Measurements from ENCODE around the gene PRUNE2. TPM values are rescaled to one million over a fixed set of nuclear protein-coding genes. Genes with fewer than 3 reads are reported as not detected.

Gene PRUNE2
- total RNA-seq, 5 donors from 2014 or later (not counting 1 experiment from before 2014, with no cell fraction given), result 0.20 to 0.76 (median 0.45) TPM

- Histone ChIP-seq H3K4me3 (ENCODE audit: control insufficient read depth in 1 of 2, extremely low read depth in 1 of 2, low read length in 1 of 2) (no peak overlapping the region), H3K27ac (ENCODE audit: low read length) (no peak overlapping the region), H3K27me3 (replicated peaks in 1 of 2; ENCODE audit: control insufficient read depth in 2 of 2, extremely low read depth in 1 of 2, insufficient read depth in 2 of 2, low read length in 1 of 2) (no peaks in the 10 kb centered on the region), H3K9me3 (no peaks in the 10 kb centered on the region), H3K36me3 (ENCODE audit: control insufficient read depth in 2 of 2, extremely low read depth in 1 of 2, insufficient read depth in 1 of 2, low read length in 1 of 2) (no peaks in the 10 kb centered on the region), H3K4me1 (ENCODE audit: control insufficient read depth in 1 of 2, extremely low read depth in 1 of 2, insufficient read depth in 2 of 2, low read length in 2 of 2) (no peaks in the 10 kb centered on the region)
- Mint-ChIP-seq H3K36me3 (no peaks in the 10 kb centered on the region), H3K4me3 (no peak overlapping the region), H3K4me1 (no peaks in the 10 kb centered on the region), H3K27ac (no peak overlapping the region), H3K9me3 (peaks cover 0 to 6% (median 5%) of the 10 kb centered on the region in 3 donors), H3K27me3 (peaks cover 0 to 12% of the 10 kb centered on the region in 2 donors)
- ChIA-PET CTCF (no interaction called here), POLR2A (interaction anchor here in 1 of 2 donors (0.6 kb wide), 1 partner anchor 577 kb away, joined by 3 read pairs; no protein-coding TSS in a partner anchor)
- DNase-seq (no peak), ATAC-seq (replicated peaks in 1 of 4) (no peak)
- WGBS (ENCODE audit: insufficient coverage), result no CpG with 5 or more reads among the region's 1 CpG
These were observed 26.4 kb upstream of the PRUNE2 start for GRCh38 chr9:76932265-76932664.

GRCh38 chr9:76927540-76928240 lies 21.8 kb upstream of the PRUNE2 start:
- no peak for DNase-seq
- Mint-ChIP-seq H3K27me3 (peaks cover 0 to 12% of the 10 kb centered on the region in 2 donors), H3K9me3 (peaks cover 0 to 5% (median 0%) of the 10 kb centered on the region in 3 donors), H3K27ac (no peak overlapping the region), H3K4me3 (no peak overlapping the region), H3K4me1 (no peaks in the 10 kb centered on the region), H3K36me3 (no peaks in the 10 kb centered on the region)
- ChIA-PET CTCF (no interaction called here), POLR2A (no interaction called here)
- Histone ChIP-seq H3K36me3 (ENCODE audit: control insufficient read depth in 2 of 2, extremely low read depth in 1 of 2, insufficient read depth in 1 of 2, low read length in 1 of 2) (no peaks in the 10 kb centered on the region), H3K4me1 (ENCODE audit: control insufficient read depth in 1 of 2, extremely low read depth in 1 of 2, insufficient read depth in 2 of 2, low read length in 2 of 2) (no peaks in the 10 kb centered on the region), H3K9me3 (no peaks in the 10 kb centered on the region), H3K27ac (ENCODE audit: low read length) (no peak overlapping the region), H3K4me3 (ENCODE audit: control insufficient read depth in 1 of 2, extremely low read depth in 1 of 2, low read length in 1 of 2) (no peak overlapping the region), H3K27me3 (replicated peaks in 1 of 2; ENCODE audit: control insufficient read depth in 2 of 2, extremely low read depth in 1 of 2, insufficient read depth in 2 of 2, low read length in 1 of 2) (no peaks in the 10 kb centered on the region)
- WGBS (ENCODE audit: insufficient coverage), result 80% methylated on average over 1 of the region's 5 CpGs
- ATAC-seq (replicated peaks in 1 of 4), result no peak

GRCh38 chr9:76926846-76927245 lies 20.9 kb upstream of the PRUNE2 start:
- Mint-ChIP-seq H3K4me3 (no peak overlapping the region), H3K36me3 (no peaks in the 10 kb centered on the region), H3K27me3 (peaks cover 0 to 7% of the 10 kb centered on the region in 2 donors), H3K4me1 (no peaks in the 10 kb centered on the region), H3K9me3 (peaks cover 0 to under 1% (median 0%) of the 10 kb centered on the region in 3 donors), H3K27ac (no peak overlapping the region)
- no peaks in the 10 kb centered on the region for H3K36me3 ChIP-seq (ENCODE audit: control insufficient read depth in 2 of 2, extremely low read depth in 1 of 2, insufficient read depth in 1 of 2, low read length in 1 of 2)
- POLR2A ChIA-PET, result no interaction called here
- no peak overlapping the region for H3K4me3 ChIP-seq (ENCODE audit: control insufficient read depth in 1 of 2, extremely low read depth in 1 of 2, low read length in 1 of 2)
- no peaks in the 10 kb centered on the region for H3K9me3 ChIP-seq
- ATAC-seq (replicated peaks in 1 of 4) (no peak), DNase-seq (no peak)
- CTCF ChIA-PET, result no interaction called here
- H3K27me3 ChIP-seq (replicated peaks in 1 of 2; ENCODE audit: control insufficient read depth in 2 of 2, extremely low read depth in 1 of 2, insufficient read depth in 2 of 2, low read length in 1 of 2), result no peaks in the 10 kb centered on the region
- no peak overlapping the region for H3K27ac ChIP-seq (ENCODE audit: low read length)
- no peaks in the 10 kb centered on the region for H3K4me1 ChIP-seq (ENCODE audit: control insufficient read depth in 1 of 2, extremely low read depth in 1 of 2, insufficient read depth in 2 of 2, low read length in 2 of 2)
- WGBS (ENCODE audit: insufficient coverage), result no CpG with 5 or more reads among the region's 6 CpGs

- Histone ChIP-seq H3K9me3 (no peaks in the 10 kb centered on the region), H3K36me3 (ENCODE audit: control insufficient read depth in 2 of 2, extremely low read depth in 1 of 2, insufficient read depth in 1 of 2, low read length in 1 of 2) (no peaks in the 10 kb centered on the region), H3K27me3 (replicated peaks in 1 of 2; ENCODE audit: control insufficient read depth in 2 of 2, extremely low read depth in 1 of 2, insufficient read depth in 2 of 2, low read length in 1 of 2) (no peaks in the 10 kb centered on the region), H3K4me3 (ENCODE audit: control insufficient read depth in 1 of 2, extremely low read depth in 1 of 2, low read length in 1 of 2) (no peak overlapping the region), H3K27ac (ENCODE audit: low read length) (no peak overlapping the region), H3K4me1 (ENCODE audit: control insufficient read depth in 1 of 2, extremely low read depth in 1 of 2, insufficient read depth in 2 of 2, low read length in 2 of 2) (no peaks in the 10 kb centered on the region)
- ChIA-PET CTCF (no interaction called here), POLR2A (no interaction called here)
- H3K36me3 Mint-ChIP-seq, result no peaks in the 10 kb centered on the region
- no CpG with 5 or more reads among the region's 4 CpGs for WGBS (ENCODE audit: insufficient coverage)
- no peak overlapping the region for H3K27ac Mint-ChIP-seq
- no peaks in the 10 kb centered on the region for H3K4me1 Mint-ChIP-seq
- H3K9me3 Mint-ChIP-seq, result peaks cover 0 to 3% (median 0%) of the 10 kb centered on the region in 3 donors
- peaks cover 0 to 6% of the 10 kb centered on the region in 2 donors for H3K27me3 Mint-ChIP-seq
- no peak for DNase-seq
- ATAC-seq (replicated peaks in 1 of 4), result no peak
- H3K4me3 Mint-ChIP-seq, result no peak overlapping the region
These were observed 20.4 kb upstream of the PRUNE2 start for GRCh38 chr9:76926324-76926741.

GRCh38 chr9:76921165-76921564 lies 15.3 kb upstream of the PRUNE2 start:
- Mint-ChIP-seq H3K4me1 (no peaks in the 10 kb centered on the region), H3K9me3 (peaks cover 0 to 3% (median 0%) of the 10 kb centered on the region in 3 donors), H3K36me3 (no peaks in the 10 kb centered on the region), H3K27ac (no peak overlapping the region), H3K4me3 (no peak overlapping the region), H3K27me3 (peaks cover 8 to 24% of the 10 kb centered on the region in 2 donors)
- Histone ChIP-seq H3K27me3 (replicated peaks in 1 of 2; ENCODE audit: control insufficient read depth in 2 of 2, extremely low read depth in 1 of 2, insufficient read depth in 2 of 2, low read length in 1 of 2) (peaks cover 0 to 2% of the 10 kb centered on the region in 2 experiments), H3K36me3 (ENCODE audit: control insufficient read depth in 2 of 2, extremely low read depth in 1 of 2, insufficient read depth in 1 of 2, low read length in 1 of 2) (no peaks in the 10 kb centered on the region), H3K27ac (ENCODE audit: low read length) (no peak overlapping the region), H3K4me3 (ENCODE audit: control insufficient read depth in 1 of 2, extremely low read depth in 1 of 2, low read length in 1 of 2) (no peak overlapping the region), H3K4me1 (ENCODE audit: control insufficient read depth in 1 of 2, extremely low read depth in 1 of 2, insufficient read depth in 2 of 2, low read length in 2 of 2) (no peaks in the 10 kb centered on the region), H3K9me3 (no peaks in the 10 kb centered on the region)
- ATAC-seq (replicated peaks in 1 of 4) (no peak), DNase-seq (no peak)
- ChIA-PET POLR2A (no interaction called here), CTCF (interaction anchor here in 1 of 2 donors (0.6 kb wide), 1 partner anchor 12 kb away, joined by 3 read pairs; no protein-coding TSS in a partner anchor)
- no CpG with 5 or more reads among the region's 1 CpG for WGBS (ENCODE audit: insufficient coverage)

GRCh38 chr9:76917299-76917698 lies 11.4 kb upstream of the PRUNE2 start:
- H3K27ac ChIP-seq (ENCODE audit: low read length), result no peak overlapping the region
- H3K4me3 ChIP-seq (ENCODE audit: control insufficient read depth in 1 of 2, extremely low read depth in 1 of 2, low read length in 1 of 2), result no peak overlapping the region
- H3K4me1 ChIP-seq (ENCODE audit: control insufficient read depth in 1 of 2, extremely low read depth in 1 of 2, insufficient read depth in 2 of 2, low read length in 2 of 2), result no peaks in the 10 kb centered on the region
- WGBS (ENCODE audit: insufficient coverage), result 89% methylated on average over 3 of the region's 4 CpGs
- H3K9me3 ChIP-seq, result no peaks in the 10 kb centered on the region
- H3K9me3 Mint-ChIP-seq, result peaks cover 0 to 3% (median 0%) of the 10 kb centered on the region in 3 donors
- no peaks in the 10 kb centered on the region for H3K4me1 Mint-ChIP-seq
- H3K27me3 Mint-ChIP-seq, result peaks cover 14 to 26% of the 10 kb centered on the region in 2 donors
- CTCF ChIA-PET, result no interaction called here
- H3K36me3 Mint-ChIP-seq, result no peaks in the 10 kb centered on the region
- H3K36me3 ChIP-seq (ENCODE audit: control insufficient read depth in 2 of 2, extremely low read depth in 1 of 2, insufficient read depth in 1 of 2, low read length in 1 of 2), result no peaks in the 10 kb centered on the region
- no peak overlapping the region for H3K27ac Mint-ChIP-seq
- no peak overlapping the region for H3K4me3 Mint-ChIP-seq
- DNase-seq, result no peak
- ATAC-seq (replicated peaks in 1 of 4), result no peak
- H3K27me3 ChIP-seq (replicated peaks in 1 of 2; ENCODE audit: control insufficient read depth in 2 of 2, extremely low read depth in 1 of 2, insufficient read depth in 2 of 2, low read length in 1 of 2), result peaks cover 0 to 4% of the 10 kb centered on the region in 2 experiments
- POLR2A ChIA-PET, result no interaction called here

Measured in T-cell (primary cell).